Body of pancreas (tissue), 4 donors: Measurements from ENCODE around the gene KRT8.
A peak's percentile ranks its signal among the peaks of the same experiment; 100 is the strongest.

Experiments
- POLR2A ChIP-seq, 3 donors: fragments of 450-650 bp; IDR thresholded peaks; one replicate each; pipeline ENCODE4 v1.6.1; 2016; ENCODE audit warnings: antibody characterized with exemption in 3 of 3, mild to moderate bottlenecking in 2 of 3
- TF ChIP-seq, protein P1 (sequence below), 7 experiments: fragments of 450-650 bp in 4 of 7; fragments of 200-600 bp in 3 of 7; sonication (generic) in 3 of 7; IDR thresholded peaks; one replicate each; pipeline ENCODE4 v1.5.1; 2016 to 2019; ENCODE audit warnings: antibody characterized with exemption in 7 of 7

DNA sequence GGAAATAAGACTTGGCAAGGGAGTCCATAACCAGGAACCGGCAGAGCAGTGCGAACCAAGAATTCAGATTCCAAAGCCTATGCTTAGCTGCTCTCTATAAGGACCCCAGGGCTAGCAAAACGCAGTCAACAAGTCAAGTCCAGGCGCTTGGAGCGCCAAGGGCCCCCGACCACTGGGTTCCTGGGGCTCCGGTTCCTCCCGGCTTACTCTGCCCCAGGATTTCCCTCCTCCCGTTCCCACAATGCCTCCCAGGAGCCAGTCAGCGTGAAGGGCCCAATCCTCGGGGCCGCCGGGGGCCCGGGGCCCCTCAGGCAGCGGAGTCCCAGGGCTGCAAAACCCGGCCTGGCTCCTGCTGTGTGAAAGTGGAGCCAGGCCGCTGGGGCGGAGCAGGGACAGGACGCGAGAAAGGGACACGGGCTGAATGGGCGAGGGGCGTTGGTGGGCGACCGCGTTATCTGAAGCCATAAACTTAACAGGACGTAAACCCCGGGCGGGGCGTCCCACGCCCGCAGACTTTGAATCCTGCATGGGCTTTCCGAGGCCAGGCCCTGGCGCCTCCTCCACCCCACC, 1.5 kb downstream of the KRT8 start:
- TF ChIP-seq, protein P1, sequence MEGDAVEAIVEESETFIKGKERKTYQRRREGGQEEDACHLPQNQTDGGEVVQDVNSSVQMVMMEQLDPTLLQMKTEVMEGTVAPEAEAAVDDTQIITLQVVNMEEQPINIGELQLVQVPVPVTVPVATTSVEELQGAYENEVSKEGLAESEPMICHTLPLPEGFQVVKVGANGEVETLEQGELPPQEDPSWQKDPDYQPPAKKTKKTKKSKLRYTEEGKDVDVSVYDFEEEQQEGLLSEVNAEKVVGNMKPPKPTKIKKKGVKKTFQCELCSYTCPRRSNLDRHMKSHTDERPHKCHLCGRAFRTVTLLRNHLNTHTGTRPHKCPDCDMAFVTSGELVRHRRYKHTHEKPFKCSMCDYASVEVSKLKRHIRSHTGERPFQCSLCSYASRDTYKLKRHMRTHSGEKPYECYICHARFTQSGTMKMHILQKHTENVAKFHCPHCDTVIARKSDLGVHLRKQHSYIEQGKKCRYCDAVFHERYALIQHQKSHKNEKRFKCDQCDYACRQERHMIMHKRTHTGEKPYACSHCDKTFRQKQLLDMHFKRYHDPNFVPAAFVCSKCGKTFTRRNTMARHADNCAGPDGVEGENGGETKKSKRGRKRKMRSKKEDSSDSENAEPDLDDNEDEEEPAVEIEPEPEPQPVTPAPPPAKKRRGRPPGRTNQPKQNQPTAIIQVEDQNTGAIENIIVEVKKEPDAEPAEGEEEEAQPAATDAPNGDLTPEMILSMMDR (IDR thresholded peaks at IDR 0.05), result peak in 1 of 7 experiments; percentile 2
- TF ChIP-seq POLR2A (IDR thresholded peaks at IDR 0.05), result no peak
